CD14-positive monocyte (primary cell): ENCODE data around the gene ESRRG. TPM values are rescaled to one million over a fixed set of nuclear protein-coding genes. Genes with fewer than 3 reads are reported as not detected.

Source experiments
- DNase-seq, 3 donors: peaks; one replicate each; pipeline ENCODE4 v3.0.0-alpha.2; 2011 to 2022
- H2AFZ ChIP-seq: 2 replicates; pipeline ENCODE4 v1.6.0; 2012; ENCODE audit warnings: mild to moderate bottlenecking, low read depth, low read length, inconsistent platforms; ENCODE audit not compliant: insufficient read depth, poor library complexity, severe bottlenecking
- H3K27ac ChIP-seq, 2 donors: 1 replicate in 1 of 2; 2 replicates in 1 of 2; pipeline ENCODE4 v1.5.1; 2012 to 2013; ENCODE audit warnings: low read length in 2 of 2, control low read depth in 1 of 2, inconsistent platforms in 1 of 2, low read depth in 1 of 2, mild to moderate bottlenecking in 1 of 2
- H3K27me3 ChIP-seq, 2 donors: one replicate each; pipeline versions ENCODE4 v1.6.0 to v1.6.1; 2011 to 2013; ENCODE audit warnings: low read length in 2 of 2; ENCODE audit not compliant: control insufficient read depth in 2 of 2, insufficient read depth in 2 of 2
- H3K36me3 ChIP-seq, 2 donors: replicated peaks in 1 of 2; 1 replicate in 1 of 2; 2 replicates in 1 of 2; pipeline versions ENCODE4 v1.5.1 to v1.6.1; 2012 to 2013; ENCODE audit warnings: low read length in 2 of 2, control low read depth in 1 of 2, inconsistent platforms in 1 of 2, mild to moderate bottlenecking in 1 of 2; ENCODE audit not compliant: insufficient read depth in 2 of 2, control insufficient read depth in 1 of 2
- H3K4me1 ChIP-seq, 2 donors: 1 replicate in 1 of 2; 2 replicates in 1 of 2; pipeline versions ENCODE4 v1.5.1 to v1.6.1; 2012 to 2013; ENCODE audit warnings: low read length in 2 of 2, control low read depth in 1 of 2, inconsistent platforms in 1 of 2, mild to moderate bottlenecking in 1 of 2, moderate library complexity in 1 of 2; ENCODE audit not compliant: insufficient read depth in 2 of 2, control insufficient read depth in 1 of 2
- H3K4me2 ChIP-seq: replicated peaks from 2 replicates; pipeline ENCODE3; 2012; ENCODE audit warnings: low read length, moderate library complexity, mild to moderate bottlenecking; ENCODE audit not compliant: poor library complexity, severe bottlenecking; ENCODE audit errors: extremely low read depth
- H3K4me3 ChIP-seq, 3 experiments: fragments of 200-600 bp in 1 of 3; sonication (generic) in 1 of 3; replicated peaks in 1 of 3; 1 replicate in 2 of 3; 2 replicates in 1 of 3; pipeline ENCODE4 v1.5.1; 2011 to 2013; ENCODE audit warnings: low read length in 3 of 3, mild to moderate bottlenecking in 3 of 3, control low read depth in 2 of 3, low read depth in 2 of 3, inconsistent platforms in 1 of 3, moderate library complexity in 1 of 3
- H3K79me2 ChIP-seq: 2 replicates; pipeline ENCODE4 v1.6.0; 2012; ENCODE audit warnings: mild to moderate bottlenecking, control low read depth, inconsistent platforms, low read length, moderate library complexity; ENCODE audit not compliant: insufficient read depth
- H3K9ac ChIP-seq: 2 replicates; pipeline ENCODE4 v1.6.0; 2017; ENCODE audit warnings: low read length, mild to moderate bottlenecking; ENCODE audit not compliant: insufficient read depth, poor library complexity, severe bottlenecking
- H3K9me3 ChIP-seq, 2 donors: replicated peaks in 1 of 2; 1 replicate in 1 of 2; 2 replicates in 1 of 2; pipeline versions ENCODE4 v1.5.1 to v1.6.1; 2012 to 2013; ENCODE audit warnings: low read length in 2 of 2, control low read depth in 1 of 2; ENCODE audit not compliant: control insufficient read depth in 1 of 2, insufficient read depth in 1 of 2
- H4K20me1 ChIP-seq: 2 replicates; pipeline ENCODE4 v1.6.0; 2012; ENCODE audit warnings: mild to moderate bottlenecking, low read length, control low read depth, moderate library complexity; ENCODE audit not compliant: insufficient read depth
- H3K27ac Mint-ChIP-seq, 7 donors: one replicate each; pipeline ENCODE4 v1.8.0; 2020; ENCODE audit warnings: mild to moderate bottlenecking in 7 of 7, mixed read lengths in 7 of 7, moderate library complexity in 6 of 7, inconsistent platforms in 2 of 7
- H3K27me3 Mint-ChIP-seq, 3 donors: one replicate each; pipeline ENCODE4 v1.8.0; 2021 to 2022; ENCODE audit warnings: low read depth in 3 of 3, mild to moderate bottlenecking in 3 of 3, mixed read lengths in 3 of 3, moderate library complexity in 3 of 3, inconsistent platforms in 1 of 3
- H3K36me3 Mint-ChIP-seq, 2 donors: one replicate each; pipeline ENCODE4 v1.8.0; 2020; ENCODE audit warnings: mixed read lengths in 2 of 2, inconsistent platforms in 1 of 2, mild to moderate bottlenecking in 1 of 2
- H3K4me1 Mint-ChIP-seq: one replicate; pipeline ENCODE4 v1.8.0; 2020; ENCODE audit warnings: mild to moderate bottlenecking, mixed read lengths
- H3K4me3 Mint-ChIP-seq, 2 donors: one replicate each; pipeline ENCODE4 v1.8.0; 2020; ENCODE audit warnings: mild to moderate bottlenecking in 2 of 2, mixed read lengths in 2 of 2, moderate library complexity in 1 of 2
- H3K9me3 Mint-ChIP-seq, 7 donors: one replicate each; pipeline ENCODE4 v1.8.0; 2020 to 2022; ENCODE audit warnings: mixed read lengths in 7 of 7, mild to moderate bottlenecking in 6 of 7, moderate library complexity in 6 of 7, inconsistent platforms in 2 of 7
- CTCF ChIP-seq: fragments of 200-600 bp; IDR thresholded peaks from one replicate; pipeline ENCODE4 v1.8.0; 2022; ENCODE audit warnings: antibody characterized with exemption, mild to moderate bottlenecking
- WGBS: methylation state at CpG from one replicate; pipeline ENCODE4 v1.1.5; 2013; ENCODE audit warnings: missing lambda C conversion rate; ENCODE audit not compliant: insufficient coverage; 5-methylcytosine and 5-hydroxymethylcytosine counted together
- intact Hi-C, 2 donors: fragments of 100-400 bp; cut with micrococcal nuclease; formaldehyde crosslinking; loops; one replicate each; pipeline versions ENCODE4 v1.15.0 to v1.15.1; 2023
- polyA plus RNA-seq, 3 donors: library from polyadenylated mRNA; depleted of rRNA in 1 of 3; unstranded in 2 of 3; stranded (reverse) in 1 of 3; fragments of 300-500 nt in 2 of 3; fragments of >200 nt in 1 of 3; fragmentation: Illumina TruSeq in 2 of 3; gene quantifications; 1 replicate in 2 of 3; 2 replicates in 1 of 3; pipeline ENCODE4 v1.2.3, GENCODE V29; 2012 to 2021

The ESRRG gene
- polyA plus RNA-seq, 3 donors = not detected

- Mint-ChIP-seq H3K4me1 (no peaks in the 10 kb centered on the region), H3K36me3 (no peaks in the 10 kb centered on the region), H3K27me3 (peaks cover 0 to 4% (median 0%) of the 10 kb centered on the region in 3 donors), H3K4me3 (no peak overlapping the region), H3K9me3 (no peaks in the 10 kb centered on the region), H3K27ac (no peak overlapping the region)
- H2AFZ ChIP-seq = no peak overlapping the region
- H3K79me2 ChIP-seq = no peaks in the 10 kb centered on the region
- no peaks in the 10 kb centered on the region for H3K27me3 ChIP-seq
- H3K4me1 ChIP-seq = no peaks in the 10 kb centered on the region
- no peak overlapping the region for H3K27ac ChIP-seq
- H3K4me3 ChIP-seq = no peak overlapping the region
- intact Hi-C loops = no loop called here
- H3K9me3 ChIP-seq = no peaks in the 10 kb centered on the region
- H3K36me3 ChIP-seq = no peaks in the 10 kb centered on the region
- H3K9ac ChIP-seq = no peak overlapping the region
- no peak for TF ChIP-seq CTCF
- no peak overlapping the region for H3K4me2 ChIP-seq
- H4K20me1 ChIP-seq = no peaks in the 10 kb centered on the region
- no peak for DNase-seq
- no CpG with 5 or more reads among the region's 3 CpGs for WGBS
Measured at GRCh38 chr1:216553766-216554165, 169.5 kb downstream of the ESRRG start.

GRCh38 chr1:216553040-216553439 is 170.2 kb downstream of the ESRRG start:
- Histone ChIP-seq H4K20me1 (no peaks in the 10 kb centered on the region), H3K4me1 (no peaks in the 10 kb centered on the region), H3K9ac (no peak overlapping the region), H3K27ac (no peak overlapping the region), H3K79me2 (no peaks in the 10 kb centered on the region), H3K9me3 (no peaks in the 10 kb centered on the region), H3K4me2 (no peak overlapping the region), H3K36me3 (no peaks in the 10 kb centered on the region), H3K4me3 (no peak overlapping the region), H2AFZ (no peak overlapping the region), H3K27me3 (no peaks in the 10 kb centered on the region)
- Mint-ChIP-seq H3K27me3 (peaks cover 0 to 4% (median 0%) of the 10 kb centered on the region in 3 donors), H3K9me3 (no peaks in the 10 kb centered on the region), H3K4me1 (no peaks in the 10 kb centered on the region), H3K36me3 (no peaks in the 10 kb centered on the region), H3K27ac (no peak overlapping the region), H3K4me3 (no peak overlapping the region)
- WGBS = no CpG with 5 or more reads among the region's 1 CpG
- intact Hi-C loops = no loop called here
- no peak for TF ChIP-seq CTCF
- DNase-seq = no peak
